ENCODE measurements around the gene CD83.

- TF ChIP-seq EZH2 (IDR thresholded peaks at IDR 0.05; ENCODE audit: borderline replicate concordance) (no peak), CTCF (IDR thresholded peaks at IDR 0.05; ENCODE audit: poor library complexity) (no peak), EZH2phosphoT487 (IDR thresholded peaks at IDR 0.05; ENCODE audit: low read depth, severe bottlenecking, unreplicated experiment) (no peak)
Observed at GRCh38 chr6:14086701-14087100, 30.9 kb upstream of the CD83 start.

Measured in hepatocyte (in vitro differentiated cells).